Testis (tissue), 3 donors: ENCODE measurements around the gene ZBTB17. TPM values are rescaled to one million over a fixed set of nuclear protein-coding genes. Genes with fewer than 3 reads are reported as not detected.
A peak's percentile ranks its signal among the peaks of the same experiment; 100 is the strongest.

Experiments
- DNase-seq: peaks from one replicate; pipeline ENCODE4 v3.0.0-alpha.2; 2019
- H3K27ac ChIP-seq, 2 donors: fragments of 200-600 bp; sonication (generic); one replicate each; pipeline ENCODE4 v1.5.1; 2019
- H3K27me3 ChIP-seq: fragments of 200-600 bp; sonication (generic); one replicate; pipeline ENCODE4 v1.5.1; 2019
- H3K36me3 ChIP-seq: fragments of 200-600 bp; sonication (generic); one replicate; pipeline ENCODE4 v1.5.1; 2017; ENCODE audit warnings: low read depth; ENCODE audit errors: missing control alignments
- H3K4me1 ChIP-seq: fragments of 200-600 bp; sonication (generic); one replicate; pipeline ENCODE4 v1.5.1; 2019
- H3K4me3 ChIP-seq, 2 donors: fragments of 200-600 bp; sonication (generic); one replicate each; pipeline ENCODE4 v1.5.1; 2017 to 2019
- H3K9me3 ChIP-seq: fragments of 200-600 bp; sonication (generic); one replicate; pipeline ENCODE4 v1.5.1; 2017
- POLR2A ChIP-seq: fragments of 450-650 bp; IDR thresholded peaks from one replicate; pipeline ENCODE4 v1.6.1; 2017; ENCODE audit warnings: antibody characterized with exemption, mild to moderate bottlenecking, moderate library complexity
- WGBS, 2 donors: methylation state at CpG; one replicate each; pipeline ENCODE4 v1.1.5; 2018; 5-methylcytosine and 5-hydroxymethylcytosine counted together
- intact Hi-C: fragments of 100-400 bp; cut with DNase I; formaldehyde crosslinking; loops from one replicate; pipeline ENCODE4 v1.15.1; 2023; ENCODE audit warnings: low total_unique reads
- polyA plus RNA-seq: library from polyadenylated mRNA; stranded (reverse); fragments of 350-450 nt; fragmentation: Illumina TruSeq; extraction: RNeasy Lipid Tissue Mini Kit (QIAGEN cat#74804); gene quantifications from one replicate; pipeline ENCODE4 v1.2.3, GENCODE V29; 2014; ENCODE audit warnings: low read depth, low replicate concordance; ENCODE audit not compliant: insufficient read depth
- total RNA-seq, 2 donors: library from RNA; depleted of rRNA; stranded (reverse); fragments of >200 nt; gene quantifications; one replicate each; pipeline ENCODE4 v1.2.3, GENCODE V29; 2016
- TF ChIP-seq, protein P1 (sequence below), 3 experiments: fragments of 450-650 bp in 2 of 3; fragments of 200-600 bp in 1 of 3; sonication (generic) in 1 of 3; IDR thresholded peaks; one replicate each; pipeline ENCODE4 v1.5.1; 2016 to 2019; ENCODE audit warnings: antibody characterized with exemption in 3 of 3, mild to moderate bottlenecking in 2 of 3, moderate library complexity in 1 of 3

The ZBTB17 gene
- total and polyA plus RNA-seq, 3 donors from 2014 or later: 53.6 to 65.8 (median 60.2) TPM

DNA sequence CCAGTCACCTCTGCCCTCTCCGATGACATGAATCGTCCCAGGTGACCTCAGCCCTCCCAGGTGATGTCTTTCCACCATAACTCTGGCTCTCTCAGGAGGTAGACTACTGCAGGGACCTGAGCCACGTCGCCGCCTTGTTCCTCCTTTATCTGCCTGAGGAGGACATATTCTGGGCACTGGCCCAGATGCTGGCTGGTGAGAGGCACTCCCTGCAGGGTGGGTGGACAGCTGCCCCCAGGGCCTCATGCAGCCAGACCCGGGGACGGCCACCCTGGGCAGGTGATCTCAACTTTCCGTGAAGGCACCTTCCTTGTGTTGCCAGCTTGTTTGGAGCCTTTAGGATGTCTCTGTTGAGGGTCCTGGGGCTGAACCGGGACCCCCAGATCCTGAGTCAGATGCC, 13.9 kb upstream of the ZBTB17 start:
- TF ChIP-seq, protein P1, sequence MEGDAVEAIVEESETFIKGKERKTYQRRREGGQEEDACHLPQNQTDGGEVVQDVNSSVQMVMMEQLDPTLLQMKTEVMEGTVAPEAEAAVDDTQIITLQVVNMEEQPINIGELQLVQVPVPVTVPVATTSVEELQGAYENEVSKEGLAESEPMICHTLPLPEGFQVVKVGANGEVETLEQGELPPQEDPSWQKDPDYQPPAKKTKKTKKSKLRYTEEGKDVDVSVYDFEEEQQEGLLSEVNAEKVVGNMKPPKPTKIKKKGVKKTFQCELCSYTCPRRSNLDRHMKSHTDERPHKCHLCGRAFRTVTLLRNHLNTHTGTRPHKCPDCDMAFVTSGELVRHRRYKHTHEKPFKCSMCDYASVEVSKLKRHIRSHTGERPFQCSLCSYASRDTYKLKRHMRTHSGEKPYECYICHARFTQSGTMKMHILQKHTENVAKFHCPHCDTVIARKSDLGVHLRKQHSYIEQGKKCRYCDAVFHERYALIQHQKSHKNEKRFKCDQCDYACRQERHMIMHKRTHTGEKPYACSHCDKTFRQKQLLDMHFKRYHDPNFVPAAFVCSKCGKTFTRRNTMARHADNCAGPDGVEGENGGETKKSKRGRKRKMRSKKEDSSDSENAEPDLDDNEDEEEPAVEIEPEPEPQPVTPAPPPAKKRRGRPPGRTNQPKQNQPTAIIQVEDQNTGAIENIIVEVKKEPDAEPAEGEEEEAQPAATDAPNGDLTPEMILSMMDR (IDR thresholded peaks at IDR 0.05): no peak
- no peak for TF ChIP-seq POLR2A
- no peak overlapping the region for H3K27ac ChIP-seq
- no peak overlapping the region for H3K4me3 ChIP-seq
- 52 to 85% methylated on average over 5 to 9 of the region's 9 CpGs for WGBS, 2 donors
- H3K36me3 ChIP-seq: no peaks in the 10 kb centered on the region
- intact Hi-C loops: no loop called here
- no peaks in the 10 kb centered on the region for H3K4me1 ChIP-seq
- no peaks in the 10 kb centered on the region for H3K9me3 ChIP-seq
- peak; percentile 59 for DNase-seq
- H3K27me3 ChIP-seq: no peaks in the 10 kb centered on the region

DNA sequence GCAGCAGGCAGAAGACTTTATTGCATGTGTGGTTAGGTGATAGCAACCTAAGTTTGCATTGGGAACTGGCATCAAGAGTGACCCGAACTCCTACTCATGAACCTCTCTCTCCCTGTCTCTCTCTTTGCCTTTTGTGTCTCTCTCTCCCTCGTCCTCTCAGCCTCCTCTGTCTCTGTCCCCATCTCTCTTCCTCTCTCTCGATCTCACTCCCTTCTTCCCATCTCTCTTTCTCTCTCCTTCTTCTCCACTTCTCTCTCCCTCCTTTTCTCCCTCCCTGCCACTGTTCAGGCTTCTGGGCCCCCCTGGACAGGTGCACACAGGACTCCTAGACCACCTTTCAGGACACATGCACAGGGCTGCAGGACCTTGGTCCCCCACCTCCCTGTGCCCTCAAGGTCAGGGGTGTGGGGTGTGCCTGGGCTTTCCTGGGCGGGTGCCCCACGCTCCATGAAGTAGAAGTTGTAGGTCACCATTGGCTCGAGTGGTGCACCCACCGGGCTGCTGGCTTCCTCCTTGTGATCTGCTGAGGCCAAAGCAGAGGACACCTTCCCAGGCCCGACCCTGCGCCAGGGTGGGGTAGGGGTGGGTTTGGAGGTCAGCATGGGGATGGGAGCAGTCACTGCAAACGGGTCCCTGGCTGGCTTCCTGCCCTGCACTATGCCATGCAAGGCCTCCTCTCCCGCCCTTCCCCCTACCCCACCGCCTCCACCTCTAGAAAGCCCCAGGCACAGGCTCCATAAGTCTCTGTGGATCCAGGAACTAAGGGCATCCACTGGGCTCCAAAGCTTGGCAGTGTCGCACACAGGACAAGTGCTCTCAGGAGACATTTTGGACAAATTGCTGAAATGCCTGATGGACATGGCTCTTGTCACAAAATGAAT, 13.2 kb upstream of the ZBTB17 start:
- Histone ChIP-seq H3K9me3 (no peaks in the 10 kb centered on the region), H3K27ac (no peak overlapping the region), H3K27me3 (no peaks in the 10 kb centered on the region), H3K4me1 (no peaks in the 10 kb centered on the region), H3K36me3 (no peaks in the 10 kb centered on the region), H3K4me3 (no peak overlapping the region)
- intact Hi-C loops: no loop called here
- TF ChIP-seq, protein P1 (IDR thresholded peaks at IDR 0.05): no peak
- TF ChIP-seq POLR2A: no peak
- DNase-seq: no peak
- 91 to 94% methylated on average over 9 to 13 of the region's 13 CpGs for WGBS, 2 donors

DNA sequence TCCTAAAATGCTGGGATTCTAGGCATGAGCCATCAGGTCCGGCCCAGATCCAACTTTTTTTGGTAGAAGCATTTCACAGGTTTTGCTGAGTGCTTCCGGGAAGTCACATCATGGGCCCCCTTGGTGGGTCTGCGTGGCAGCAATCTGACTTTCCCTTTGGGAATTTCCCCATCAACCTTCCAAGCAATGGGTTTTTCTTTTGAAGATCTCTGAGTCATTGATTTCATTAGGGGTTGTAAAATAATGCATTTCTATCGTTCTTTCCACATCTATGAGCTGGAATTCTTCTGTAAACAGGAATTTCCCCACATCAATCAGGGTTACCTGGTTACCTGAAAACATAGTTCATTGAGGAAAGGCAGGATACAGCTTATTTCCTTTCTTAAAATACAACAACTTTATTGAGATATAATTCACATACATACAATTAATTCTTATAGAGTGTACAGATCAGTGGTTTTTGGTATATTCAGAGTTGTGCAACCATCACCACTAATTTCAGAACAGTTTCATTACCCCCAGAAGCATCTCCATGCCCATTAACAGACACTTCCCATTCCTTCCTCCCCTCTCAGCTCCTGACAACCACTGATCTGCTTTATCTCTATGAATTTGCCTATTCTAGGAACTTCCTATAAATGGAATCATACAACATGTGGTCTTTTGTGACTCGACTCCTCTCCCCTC, 9.9 kb upstream of the ZBTB17 start:
- intact Hi-C loops: no loop called here
- no peak overlapping the region for H3K4me3 ChIP-seq
- TF ChIP-seq, protein P1 (IDR thresholded peaks at IDR 0.05): no peak
- TF ChIP-seq POLR2A: no peak
- no peaks in the 10 kb centered on the region for H3K9me3 ChIP-seq
- H3K27me3 ChIP-seq: no peaks in the 10 kb centered on the region
- WGBS, 2 donors: 76 to 79% methylated on average over 5 of the region's 5 CpGs
- no peaks in the 10 kb centered on the region for H3K36me3 ChIP-seq
- no peaks in the 10 kb centered on the region for H3K4me1 ChIP-seq
- DNase-seq: no peak
- H3K27ac ChIP-seq: no peak overlapping the region

DNA sequence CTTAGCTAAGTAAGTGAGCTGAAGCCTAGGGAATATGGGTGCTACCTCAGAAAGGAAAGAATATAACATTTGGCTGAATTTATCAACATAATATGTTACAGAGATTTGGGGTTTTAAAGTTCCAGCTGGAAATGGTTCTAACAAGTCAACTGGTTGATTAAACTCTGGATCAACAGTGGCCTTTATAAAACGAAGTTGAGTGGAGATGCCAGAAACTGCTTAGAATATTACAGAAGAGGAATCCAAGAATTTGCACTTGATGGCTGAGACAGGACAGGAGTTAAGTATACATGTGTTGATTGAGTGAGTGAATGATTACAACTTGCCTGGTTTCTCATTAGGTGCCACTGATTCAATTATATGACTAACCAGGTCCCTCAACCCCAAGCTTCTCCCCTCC, 7.4 kb upstream of the ZBTB17 start:
- H3K9me3 ChIP-seq: no peaks in the 10 kb centered on the region
- no peaks in the 10 kb centered on the region for H3K4me1 ChIP-seq
- H3K27me3 ChIP-seq: no peaks in the 10 kb centered on the region
- no peaks in the 10 kb centered on the region for H3K36me3 ChIP-seq
- no peak overlapping the region for H3K27ac ChIP-seq
- TF ChIP-seq, protein P1 (IDR thresholded peaks at IDR 0.05): no peak
- no peak for TF ChIP-seq POLR2A
- no peak for DNase-seq
- intact Hi-C loops: no loop called here
- 50 to 79% methylated on average over 1 of the region's 1 CpG for WGBS, 2 donors
- H3K4me3 ChIP-seq: no peak overlapping the region
